ENCODE data around the gene MX2. TPM values are rescaled to one million over a fixed set of nuclear protein-coding genes. Genes with fewer than 3 reads are reported as not detected.

The MX2 gene
- total and polyA plus RNA-seq, 4 donors = 4.2 to 33.4 (median 9.3) TPM

DNA sequence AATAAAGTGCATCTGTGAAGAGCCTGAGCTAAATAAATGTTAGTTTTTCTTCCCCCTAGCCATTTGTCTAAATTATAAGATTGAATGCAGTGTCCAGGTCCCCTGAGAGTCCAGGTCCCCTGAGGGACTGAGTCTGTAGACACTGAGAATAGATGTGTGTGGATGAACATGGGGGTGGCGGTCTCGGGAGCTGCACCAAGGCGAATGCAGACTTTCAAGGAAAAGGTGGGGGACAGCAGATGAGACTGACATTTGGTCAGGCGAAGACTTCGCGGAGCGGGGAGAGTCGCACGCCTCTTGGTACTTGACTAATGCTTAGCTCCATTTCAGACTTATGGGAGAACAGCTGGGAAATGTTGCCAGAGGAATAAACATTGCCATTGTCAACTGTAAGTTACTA, 17.7 kb upstream of the MX2 start:
- Histone ChIP-seq H3K27ac (ENCODE audit: low read depth in 1 of 2, low read length in 1 of 2) (no peak overlapping the region), H3K9ac (ENCODE audit: insufficient read depth in 1 of 2, low read length in 2 of 2) (no peak overlapping the region), H3K36me3 (ENCODE audit: control insufficient read depth in 4 of 4, insufficient read depth in 4 of 4, low read length in 4 of 4) (no peaks in the 10 kb centered on the region), H3K4me1 (ENCODE audit: control insufficient read depth in 5 of 5, insufficient read depth in 5 of 5, low read length in 5 of 5) (no peaks in the 10 kb centered on the region), H3K4me3 (no peak overlapping the region), H3K9me3 (ENCODE audit: control insufficient read depth in 4 of 4, insufficient read depth in 3 of 4, low read length in 3 of 4) (no peaks in the 10 kb centered on the region), H3K27me3 (ENCODE audit: control insufficient read depth in 3 of 3, insufficient read depth in 3 of 3, low read length in 2 of 3) (no peaks in the 10 kb centered on the region)
- WGBS, 2 donors = 77 to 82% methylated on average over 9 of the region's 9 CpGs
- DNase-seq (no peak), ATAC-seq (ENCODE audit: insufficient read depth, low FRiP score) (no peak)
- TF ChIP-seq, protein P1, sequence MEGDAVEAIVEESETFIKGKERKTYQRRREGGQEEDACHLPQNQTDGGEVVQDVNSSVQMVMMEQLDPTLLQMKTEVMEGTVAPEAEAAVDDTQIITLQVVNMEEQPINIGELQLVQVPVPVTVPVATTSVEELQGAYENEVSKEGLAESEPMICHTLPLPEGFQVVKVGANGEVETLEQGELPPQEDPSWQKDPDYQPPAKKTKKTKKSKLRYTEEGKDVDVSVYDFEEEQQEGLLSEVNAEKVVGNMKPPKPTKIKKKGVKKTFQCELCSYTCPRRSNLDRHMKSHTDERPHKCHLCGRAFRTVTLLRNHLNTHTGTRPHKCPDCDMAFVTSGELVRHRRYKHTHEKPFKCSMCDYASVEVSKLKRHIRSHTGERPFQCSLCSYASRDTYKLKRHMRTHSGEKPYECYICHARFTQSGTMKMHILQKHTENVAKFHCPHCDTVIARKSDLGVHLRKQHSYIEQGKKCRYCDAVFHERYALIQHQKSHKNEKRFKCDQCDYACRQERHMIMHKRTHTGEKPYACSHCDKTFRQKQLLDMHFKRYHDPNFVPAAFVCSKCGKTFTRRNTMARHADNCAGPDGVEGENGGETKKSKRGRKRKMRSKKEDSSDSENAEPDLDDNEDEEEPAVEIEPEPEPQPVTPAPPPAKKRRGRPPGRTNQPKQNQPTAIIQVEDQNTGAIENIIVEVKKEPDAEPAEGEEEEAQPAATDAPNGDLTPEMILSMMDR (IDR thresholded peaks at IDR 0.05; ENCODE audit: control extremely low read depth, extremely low read depth) = no peak

DNA sequence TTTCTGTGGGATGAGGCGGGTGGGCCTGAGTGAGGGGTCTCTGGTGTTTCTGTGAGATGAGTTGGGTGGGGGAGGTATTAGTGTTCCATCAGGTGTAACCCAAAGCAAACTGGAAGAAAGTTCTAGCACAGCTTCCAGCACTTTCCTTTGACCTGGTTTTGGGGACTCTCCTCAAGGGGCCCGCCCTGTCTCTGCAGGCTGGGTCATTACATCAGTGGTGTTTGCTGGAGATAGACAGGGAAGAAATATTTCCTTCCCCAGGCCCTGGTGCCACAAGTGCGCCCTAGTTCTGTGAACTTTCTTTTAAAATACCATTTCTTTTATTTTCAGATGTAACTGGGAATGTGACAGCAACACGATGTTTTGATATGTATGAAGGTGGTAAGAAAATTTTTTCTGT, 16.5 kb upstream of the MX2 start:
- Histone ChIP-seq H3K36me3 (ENCODE audit: control insufficient read depth in 4 of 4, insufficient read depth in 4 of 4, low read length in 4 of 4) (no peaks in the 10 kb centered on the region), H3K4me3 (no peak overlapping the region), H3K4me1 (ENCODE audit: control insufficient read depth in 5 of 5, insufficient read depth in 5 of 5, low read length in 5 of 5) (peaks cover 0 to 2% (median 0%) of the 10 kb centered on the region in 5 donors), H3K27ac (ENCODE audit: low read depth in 1 of 2, low read length in 1 of 2) (no peak overlapping the region), H3K9ac (ENCODE audit: insufficient read depth in 1 of 2, low read length in 2 of 2) (no peak overlapping the region), H3K9me3 (ENCODE audit: control insufficient read depth in 4 of 4, insufficient read depth in 3 of 4, low read length in 3 of 4) (no peaks in the 10 kb centered on the region), H3K27me3 (ENCODE audit: control insufficient read depth in 3 of 3, insufficient read depth in 3 of 3, low read length in 2 of 3) (no peaks in the 10 kb centered on the region)
- DNase-seq = no peak
- ATAC-seq (ENCODE audit: insufficient read depth, low FRiP score) = no peak
- TF ChIP-seq, protein P1 (IDR thresholded peaks at IDR 0.05; ENCODE audit: control extremely low read depth, extremely low read depth) = no peak
- WGBS, 2 donors = 94 to 99% methylated on average over 4 of the region's 4 CpGs

DNA sequence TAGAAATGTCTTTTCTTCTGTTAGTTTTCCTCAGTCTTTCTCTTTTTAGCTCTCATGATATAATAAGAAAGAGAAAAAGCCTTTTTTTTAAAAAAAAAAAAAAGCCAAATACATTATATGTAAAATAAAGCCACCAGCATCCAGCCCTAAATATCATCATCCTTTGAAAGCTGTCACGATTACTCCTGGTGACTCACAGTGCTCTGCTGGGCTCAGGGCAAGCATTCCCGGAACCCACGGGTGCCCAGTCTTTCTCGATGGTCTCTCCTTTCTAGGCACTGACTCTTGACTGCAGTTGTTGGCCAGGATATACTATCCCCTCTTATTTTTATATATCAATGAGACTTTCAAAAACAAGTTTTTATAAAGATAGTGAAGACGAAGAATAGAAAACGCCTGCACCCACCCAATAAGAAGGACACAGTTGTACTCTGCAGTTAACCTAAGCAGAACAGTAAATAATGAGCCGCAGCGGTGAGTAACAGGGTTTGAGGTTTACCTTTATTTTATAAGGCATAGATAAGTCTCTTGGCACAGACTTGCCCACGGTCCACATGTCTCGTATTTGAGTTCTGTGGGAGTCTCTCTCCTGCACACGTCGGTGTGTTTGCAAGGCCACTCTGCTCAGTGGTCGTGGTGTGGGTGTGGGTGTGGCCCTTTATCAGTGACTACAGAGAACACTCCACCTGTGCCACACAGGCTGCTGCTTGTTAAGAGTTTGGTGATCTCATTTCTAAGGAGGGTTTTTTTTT, 15.7 kb upstream of the MX2 start:
- Histone ChIP-seq H3K27ac (ENCODE audit: low read depth in 1 of 2, low read length in 1 of 2) (no peak overlapping the region), H3K4me1 (ENCODE audit: control insufficient read depth in 5 of 5, insufficient read depth in 5 of 5, low read length in 5 of 5) (peaks cover 0 to 7% (median 0%) of the 10 kb centered on the region in 5 donors), H3K9me3 (ENCODE audit: control insufficient read depth in 4 of 4, insufficient read depth in 3 of 4, low read length in 3 of 4) (no peaks in the 10 kb centered on the region), H3K4me3 (no peak overlapping the region), H3K27me3 (ENCODE audit: control insufficient read depth in 3 of 3, insufficient read depth in 3 of 3, low read length in 2 of 3) (no peaks in the 10 kb centered on the region), H3K36me3 (ENCODE audit: control insufficient read depth in 4 of 4, insufficient read depth in 4 of 4, low read length in 4 of 4) (no peaks in the 10 kb centered on the region), H3K9ac (ENCODE audit: insufficient read depth in 1 of 2, low read length in 2 of 2) (no peak overlapping the region)
- DNase-seq (no peak), ATAC-seq (ENCODE audit: insufficient read depth, low FRiP score) (no peak)
- 84 to 91% methylated on average over 13 of the region's 13 CpGs for WGBS, 2 donors
- TF ChIP-seq, protein P1 (IDR thresholded peaks at IDR 0.05; ENCODE audit: control extremely low read depth, extremely low read depth) = no peak

Data from lung (tissue), 12 donors.